H9 (cell line): Measurements from ENCODE around the gene TRPM2. TPM values are rescaled to one million over a fixed set of nuclear protein-coding genes. Genes with fewer than 3 reads are reported as not detected.

Source experiments
- DNase-seq: peaks from one replicate; pipeline ENCODE4 v3.0.0-alpha.2; 2017
- H2AFZ ChIP-seq: one replicate; pipeline ENCODE4 v1.6.1; 2013; ENCODE audit warnings: mild to moderate bottlenecking, low read length, control low read depth, moderate library complexity
- H2AK5ac ChIP-seq: 2 replicates; pipeline ENCODE4 v1.6.1; 2013; ENCODE audit warnings: low read length, control low read depth, mixed read lengths; ENCODE audit not compliant: insufficient read length
- H2BK120ac ChIP-seq: one replicate; pipeline ENCODE4 v1.6.1; 2013; ENCODE audit warnings: low read depth, mild to moderate bottlenecking, low read length, control low read depth, inconsistent platforms; ENCODE audit not compliant: poor library complexity, severe bottlenecking
- H2BK12ac ChIP-seq: 2 replicates; pipeline ENCODE4 v1.6.1; 2013; ENCODE audit warnings: low read length, control low read depth, mixed read lengths, low read depth; ENCODE audit not compliant: insufficient read length
- H2BK15ac ChIP-seq: 2 replicates; pipeline ENCODE4 v1.6.1; 2013; ENCODE audit warnings: low read depth, low read length, control low read depth
- H2BK20ac ChIP-seq: one replicate; pipeline ENCODE4 v1.6.1; 2013; ENCODE audit warnings: low read depth, mild to moderate bottlenecking, low read length, control low read depth, inconsistent platforms; ENCODE audit not compliant: poor library complexity, severe bottlenecking
- H2BK5ac ChIP-seq: 2 replicates; pipeline ENCODE4 v1.6.1; 2013; ENCODE audit warnings: low read length, control low read depth, mixed read lengths; ENCODE audit not compliant: insufficient read length
- H3K14ac ChIP-seq: 2 replicates; pipeline ENCODE4 v1.6.1; 2013; ENCODE audit warnings: low read length, control low read depth; ENCODE audit not compliant: insufficient read depth
- H3K18ac ChIP-seq: 2 replicates; pipeline ENCODE4 v1.6.1; 2013; ENCODE audit warnings: low read depth, mild to moderate bottlenecking, mixed read lengths, low read length, control low read depth; ENCODE audit not compliant: insufficient read length
- H3K23ac ChIP-seq: 2 replicates; pipeline ENCODE4 v1.6.1; 2013; ENCODE audit warnings: low read length, control low read depth, mixed read lengths, low read depth; ENCODE audit not compliant: insufficient read length
- H3K23me2 ChIP-seq: 2 replicates; pipeline ENCODE4 v1.6.1; 2013; ENCODE audit warnings: low read depth, mild to moderate bottlenecking, mixed read lengths, low read length, control low read depth; ENCODE audit not compliant: insufficient read length, poor library complexity, severe bottlenecking
- H3K27ac ChIP-seq: 2 replicates; pipeline ENCODE4 v1.5.1; 2013; ENCODE audit warnings: low read length, control low read depth, mixed read lengths, low read depth; ENCODE audit not compliant: insufficient read length
- H3K27me3 ChIP-seq: 2 replicates; pipeline ENCODE4 v1.6.1; 2013; ENCODE audit warnings: low read length, control low read depth, inconsistent platforms; ENCODE audit not compliant: insufficient read depth
- H3K4ac ChIP-seq: 2 replicates; pipeline ENCODE4 v1.6.1; 2013; ENCODE audit warnings: low read depth, mild to moderate bottlenecking, control low read depth, inconsistent platforms, low read length, moderate library complexity
- H3K4me1 ChIP-seq: 2 replicates; pipeline ENCODE4 v1.6.1; 2013; ENCODE audit warnings: low read length, control low read depth, inconsistent platforms; ENCODE audit not compliant: insufficient read depth
- H3K4me2 ChIP-seq: 2 replicates; pipeline ENCODE4 v1.6.1; 2013; ENCODE audit warnings: low read length, control low read depth, mixed read lengths; ENCODE audit not compliant: insufficient read length, insufficient read depth
- H3K56ac ChIP-seq: 2 replicates; pipeline ENCODE4 v1.6.1; 2013; ENCODE audit warnings: low read depth, mild to moderate bottlenecking, mixed read lengths, low read length, control low read depth; ENCODE audit not compliant: insufficient read length
- H3K79me1 ChIP-seq: 2 replicates; pipeline ENCODE4 v1.6.1; 2013; ENCODE audit warnings: low read depth, mild to moderate bottlenecking, moderate library complexity, low read length, control low read depth, inconsistent platforms; ENCODE audit not compliant: insufficient read depth, poor library complexity, severe bottlenecking
- H3K79me2 ChIP-seq: 2 replicates; pipeline ENCODE4 v1.6.1; 2013; ENCODE audit warnings: low read length, control low read depth, inconsistent platforms; ENCODE audit not compliant: insufficient read depth
- H3K9ac ChIP-seq: 2 replicates; pipeline ENCODE4 v1.6.1; 2013; ENCODE audit warnings: low read length, control low read depth, mixed read lengths; ENCODE audit not compliant: insufficient read length; ENCODE audit errors: extremely low read depth
- H3K9me3 ChIP-seq: one replicate; pipeline ENCODE4 v1.6.1; 2013; ENCODE audit warnings: low read depth, low read length, inconsistent platforms; ENCODE audit not compliant: control insufficient read depth
- H3T11ph ChIP-seq: one replicate; pipeline ENCODE4 v1.6.1; 2013; ENCODE audit warnings: mild to moderate bottlenecking, low read length, control low read depth, inconsistent platforms
- H4K20me1 ChIP-seq: one replicate; pipeline ENCODE4 v1.6.1; 2013; ENCODE audit not compliant: control insufficient read depth, insufficient read length, insufficient read depth
- H4K5ac ChIP-seq: 2 replicates; pipeline ENCODE4 v1.6.1; 2013; ENCODE audit warnings: low read depth, mild to moderate bottlenecking, mixed read lengths, low read length, control low read depth; ENCODE audit not compliant: insufficient read length
- H4K8ac ChIP-seq: replicated peaks from 2 replicates; pipeline ENCODE4 v1.6.1; 2013; ENCODE audit warnings: low read length, control low read depth, mixed read lengths, low read depth; ENCODE audit not compliant: insufficient read length
- H4K91ac ChIP-seq: 2 replicates; pipeline ENCODE4 v1.6.1; 2013; ENCODE audit warnings: low read depth, mild to moderate bottlenecking, moderate library complexity, mixed read lengths, low read length, control low read depth; ENCODE audit not compliant: insufficient read length
- H3K27ac Mint-ChIP-seq, 3 experiments: 2 replicates in 2 of 3; 3 replicates in 1 of 3; pipeline ENCODE4 v1.8.0; 2020 to 2021; ENCODE audit warnings: mixed read lengths in 3 of 3, mild to moderate bottlenecking in 1 of 3, moderate library complexity in 1 of 3
- H3K27me3 Mint-ChIP-seq: 2 replicates; pipeline ENCODE4 v1.8.0; 2021; ENCODE audit warnings: low read depth, mild to moderate bottlenecking, moderate library complexity, mixed read lengths
- H3K36me3 Mint-ChIP-seq, 3 experiments: 2 replicates in 2 of 3; 3 replicates in 1 of 3; pipeline ENCODE4 v1.8.0; 2020 to 2021; ENCODE audit warnings: low read depth in 3 of 3, mixed read lengths in 3 of 3; ENCODE audit not compliant: insufficient read depth in 1 of 3
- H3K4me1 Mint-ChIP-seq, 2 experiments: 2 replicates each; pipeline ENCODE4 v1.8.0; 2020; ENCODE audit warnings: mixed read lengths in 2 of 2
- H3K4me3 Mint-ChIP-seq, 2 experiments: 2 replicates in 1 of 2; 3 replicates in 1 of 2; pipeline ENCODE4 v1.8.0; 2020 to 2021; ENCODE audit warnings: mild to moderate bottlenecking in 2 of 2, mixed read lengths in 2 of 2, moderate library complexity in 1 of 2
- H3K9me3 Mint-ChIP-seq, 2 experiments: 2 replicates in 1 of 2; 3 replicates in 1 of 2; pipeline ENCODE4 v1.8.0; 2020; ENCODE audit warnings: mild to moderate bottlenecking in 2 of 2, mixed read lengths in 2 of 2, moderate library complexity in 1 of 2
- WGBS: extraction: QIAGEN DNeasy Blood & Tissue Kit; methylation state at CpG from one replicate; pipeline ENCODE4 v1.1.7; 2013; ENCODE audit warnings: missing lambda C conversion rate, low lambda C conversion rate, mixed read lengths; ENCODE audit not compliant: insufficient read length; ENCODE audit errors: extremely low coverage; 5-methylcytosine and 5-hydroxymethylcytosine counted together
- total RNA-seq: library from RNA; stranded (reverse); gene quantifications from 2 replicates; pipeline ENCODE4 v1.2.1, GENCODE V29; 2021
- TF ChIP-seq, protein P1 (sequence below): fragments of 200-600 bp; sonication (generic); conservative IDR thresholded peaks from 3 replicates; pipeline ENCODE4 v1.8.0; 2021; ENCODE audit warnings: antibody characterized with exemption, mild to moderate bottlenecking

TRPM2 gene
- total RNA-seq, 1 experiment from 2014 or later: 0.68 TPM

DNA sequence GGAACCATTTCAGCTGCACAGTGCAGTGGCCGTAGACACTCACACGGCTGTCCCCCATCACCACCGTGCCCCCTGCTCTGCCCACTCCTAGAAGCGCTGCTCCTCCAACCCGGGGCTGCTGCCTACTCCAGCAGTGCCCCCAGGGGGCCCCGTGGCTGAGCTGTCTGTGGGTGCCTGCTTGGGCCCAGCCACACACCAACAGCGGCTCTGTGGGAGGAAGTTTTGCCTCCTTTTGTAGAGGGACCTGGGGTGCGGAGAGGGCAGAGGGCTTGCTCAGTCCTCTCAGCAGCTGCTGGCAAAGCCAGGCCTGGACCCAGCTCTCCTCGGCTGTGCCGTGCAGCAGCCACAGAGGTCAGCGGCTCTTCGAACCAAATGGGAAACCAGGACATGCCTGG is 90.5 kb downstream of the TRPM2 start:
- Mint-ChIP-seq H3K9me3 (no peaks in the 10 kb centered on the region), H3K4me3 (no peak overlapping the region), H3K27me3 (peaks cover under 1% of the 10 kb centered on the region; the same call in 1 of the 2 replicates), H3K36me3 (no peaks in the 10 kb centered on the region; a peak in 1 of 7 replicates), H3K4me1 (peaks cover 2 to 6% of the 10 kb centered on the region in 2 experiments; a peak in 1 of 4 replicates), H3K27ac (no peak overlapping the region; a peak in 2 of 7 replicates)
- Histone ChIP-seq H3K18ac (no peak overlapping the region), H2BK15ac (no peak overlapping the region), H3K27ac (no peak overlapping the region), H3K4ac (no peak overlapping the region), H2BK5ac (no peak overlapping the region), H2BK20ac (no peak overlapping the region), H3K4me1 (no peaks in the 10 kb centered on the region), H2BK120ac (no peak overlapping the region), H4K20me1 (no peaks in the 10 kb centered on the region), H3K23ac (no peak overlapping the region), H4K5ac (no peak overlapping the region), H3K56ac (no peak overlapping the region), H3K79me1 (no peaks in the 10 kb centered on the region), H2AFZ (no peak overlapping the region), H4K8ac (no peak overlapping the region), H3K4me2 (no peak overlapping the region), H3K23me2 (no peaks in the 10 kb centered on the region), H2BK12ac (no peak overlapping the region), H3K14ac (no peak overlapping the region), H2AK5ac (no peak overlapping the region), H3K79me2 (no peaks in the 10 kb centered on the region), H3T11ph (no peak overlapping the region), H4K91ac (no peak overlapping the region), H3K27me3 (no peaks in the 10 kb centered on the region), H3K9me3 (no peaks in the 10 kb centered on the region), H3K9ac (no peak overlapping the region)
- TF ChIP-seq, protein P1, sequence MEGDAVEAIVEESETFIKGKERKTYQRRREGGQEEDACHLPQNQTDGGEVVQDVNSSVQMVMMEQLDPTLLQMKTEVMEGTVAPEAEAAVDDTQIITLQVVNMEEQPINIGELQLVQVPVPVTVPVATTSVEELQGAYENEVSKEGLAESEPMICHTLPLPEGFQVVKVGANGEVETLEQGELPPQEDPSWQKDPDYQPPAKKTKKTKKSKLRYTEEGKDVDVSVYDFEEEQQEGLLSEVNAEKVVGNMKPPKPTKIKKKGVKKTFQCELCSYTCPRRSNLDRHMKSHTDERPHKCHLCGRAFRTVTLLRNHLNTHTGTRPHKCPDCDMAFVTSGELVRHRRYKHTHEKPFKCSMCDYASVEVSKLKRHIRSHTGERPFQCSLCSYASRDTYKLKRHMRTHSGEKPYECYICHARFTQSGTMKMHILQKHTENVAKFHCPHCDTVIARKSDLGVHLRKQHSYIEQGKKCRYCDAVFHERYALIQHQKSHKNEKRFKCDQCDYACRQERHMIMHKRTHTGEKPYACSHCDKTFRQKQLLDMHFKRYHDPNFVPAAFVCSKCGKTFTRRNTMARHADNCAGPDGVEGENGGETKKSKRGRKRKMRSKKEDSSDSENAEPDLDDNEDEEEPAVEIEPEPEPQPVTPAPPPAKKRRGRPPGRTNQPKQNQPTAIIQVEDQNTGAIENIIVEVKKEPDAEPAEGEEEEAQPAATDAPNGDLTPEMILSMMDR: no peak
- DNase-seq: no peak
- WGBS: no CpG with 5 or more reads among the region's 12 CpGs
